ENCODE results near the gene IL13RA1. TPM values are rescaled to one million over a fixed set of nuclear protein-coding genes. Genes with fewer than 3 reads are reported as not detected.
"Not testable (repeated sequence)": the region's sequence is repeated elsewhere in the genome, so short reads cannot be mapped to it uniquely, and the experiment has no call there.

The IL13RA1 gene
- total RNA-seq, 3 donors from 2014 or later: 89.4 to 133 (median 104) TPM

DNA sequence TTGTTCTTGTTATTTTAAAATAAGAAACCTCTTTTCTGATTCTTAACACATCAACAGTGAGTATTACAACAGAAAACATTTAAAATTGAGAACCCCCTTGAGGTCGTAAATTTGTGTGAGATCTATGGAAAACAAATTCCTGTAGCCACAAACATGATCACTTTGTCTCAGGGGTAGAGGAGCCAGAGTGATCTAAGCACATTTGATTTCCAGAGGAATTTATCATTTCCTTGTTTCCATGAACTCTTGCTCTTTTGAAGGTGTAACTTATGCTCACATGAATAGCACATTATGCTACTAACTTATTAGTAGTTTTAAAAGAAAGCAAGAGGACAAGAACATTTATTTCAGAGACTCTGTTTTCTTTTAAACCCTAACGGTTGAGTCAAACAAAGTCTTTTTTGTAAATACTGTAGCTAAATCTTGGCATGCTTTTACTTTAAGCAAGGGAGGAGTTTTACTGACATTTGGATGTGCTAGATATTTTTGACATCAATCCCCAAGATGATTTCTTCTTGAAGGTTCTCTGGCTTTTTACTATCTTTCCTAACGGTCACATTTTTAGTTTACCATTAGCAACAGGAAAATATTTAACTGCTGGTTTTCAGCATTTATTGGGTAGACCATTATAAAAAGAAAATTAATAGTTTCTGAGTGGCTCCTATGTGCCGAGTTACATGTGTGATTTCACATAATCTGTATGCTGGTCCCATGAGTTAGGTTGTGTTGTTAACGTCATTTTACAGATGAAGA lies 68.3 kb downstream of the IL13RA1 start:
- no peak for TF ChIP-seq CTCF (IDR thresholded peaks at IDR 0.05)
- ATAC-seq: no peak
- intact Hi-C loops (cut with DNase I, micrococcal nuclease): no loop called here
- no peak overlapping the region for H3K4me3 ChIP-seq
- H3K36me3 ChIP-seq (ENCODE audit: low read depth): no peaks in the 10 kb centered on the region
- DNase-seq: no peak
- no peaks in the 10 kb centered on the region for H3K4me1 ChIP-seq (ENCODE audit: low read depth)
- no peaks in the 10 kb centered on the region for H3K9me3 ChIP-seq

DNA sequence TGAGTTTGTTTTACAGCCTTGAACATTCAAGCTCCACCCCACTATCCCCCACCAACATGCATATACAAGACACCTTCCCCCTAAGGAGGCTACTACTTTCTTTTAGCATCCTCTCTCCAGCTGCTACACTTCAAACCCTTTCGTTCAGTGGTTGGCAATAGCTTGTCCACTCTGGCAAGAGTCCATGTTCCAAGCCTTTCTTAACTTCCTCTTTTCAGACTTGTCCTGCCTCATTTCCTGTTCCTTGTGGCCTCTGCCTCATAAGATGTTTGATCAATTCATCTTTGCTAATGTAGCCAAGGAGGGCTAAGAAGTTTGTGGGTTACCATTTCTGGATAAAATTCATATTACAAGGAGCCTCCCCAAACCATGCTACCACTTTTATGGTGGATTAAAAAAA lies 75.5 kb downstream of the IL13RA1 start:
- peak; percentile 59 for ATAC-seq
- no peak for TF ChIP-seq CTCF (IDR thresholded peaks at IDR 0.05)
- DNase-seq: peak in 1 of 3 donors; percentile 27
- intact Hi-C loops (cut with DNase I, micrococcal nuclease): loop anchor here (10.0 kb wide), 1 partner anchor 158 kb away; no protein-coding TSS in a partner anchor
- Histone ChIP-seq H3K9me3 (no peaks in the 10 kb centered on the region), H3K36me3 (ENCODE audit: low read depth) (no peaks in the 10 kb centered on the region), H3K4me1 (ENCODE audit: low read depth) (no peaks in the 10 kb centered on the region), H3K4me3 (no peak overlapping the region)

- Histone ChIP-seq H3K4me3 (no peak overlapping the region), H3K4me1 (ENCODE audit: low read depth) (no peaks in the 10 kb centered on the region), H3K36me3 (ENCODE audit: low read depth) (no peaks in the 10 kb centered on the region), H3K9me3 (no peaks in the 10 kb centered on the region)
- peak; percentile 59 for ATAC-seq
- intact Hi-C loops (cut with DNase I, micrococcal nuclease): loop anchor here (10.0 kb wide), 1 partner anchor 163 kb away; no protein-coding TSS in a partner anchor
- TF ChIP-seq CTCF (IDR thresholded peaks at IDR 0.05): no peak
- DNase-seq: peak in 2 of 3 donors; percentile 23 to 45
These were observed 80.0 kb downstream of the IL13RA1 start for GRCh38 chrX:118807151-118808017.

DNA sequence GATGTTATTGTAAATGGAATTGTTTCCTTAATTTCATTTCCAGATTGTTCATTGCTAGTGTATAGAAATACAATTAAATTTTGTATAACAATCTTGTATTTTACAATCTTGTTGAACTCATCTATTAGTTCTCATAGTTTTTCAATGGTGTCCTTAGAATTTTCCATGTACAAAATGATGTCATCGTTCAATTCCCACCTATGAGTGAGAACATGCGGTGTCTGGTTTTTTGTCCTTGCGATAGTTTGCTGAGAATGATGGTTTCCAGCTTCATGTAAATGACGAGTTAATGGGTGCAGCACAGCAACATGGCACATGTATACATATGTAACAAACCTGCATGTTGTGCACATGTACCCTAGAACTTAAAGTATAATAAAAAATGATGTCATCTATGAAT lies 89.9 kb downstream of the IL13RA1 start:
- H3K4me3 ChIP-seq; intact Hi-C loops (cut with DNase I, micrococcal nuclease); DNase-seq; H3K36me3 ChIP-seq (ENCODE audit: low read depth); H3K4me1 ChIP-seq (ENCODE audit: low read depth); H3K9me3 ChIP-seq; ATAC-seq: not testable (repeated sequence)

DNA sequence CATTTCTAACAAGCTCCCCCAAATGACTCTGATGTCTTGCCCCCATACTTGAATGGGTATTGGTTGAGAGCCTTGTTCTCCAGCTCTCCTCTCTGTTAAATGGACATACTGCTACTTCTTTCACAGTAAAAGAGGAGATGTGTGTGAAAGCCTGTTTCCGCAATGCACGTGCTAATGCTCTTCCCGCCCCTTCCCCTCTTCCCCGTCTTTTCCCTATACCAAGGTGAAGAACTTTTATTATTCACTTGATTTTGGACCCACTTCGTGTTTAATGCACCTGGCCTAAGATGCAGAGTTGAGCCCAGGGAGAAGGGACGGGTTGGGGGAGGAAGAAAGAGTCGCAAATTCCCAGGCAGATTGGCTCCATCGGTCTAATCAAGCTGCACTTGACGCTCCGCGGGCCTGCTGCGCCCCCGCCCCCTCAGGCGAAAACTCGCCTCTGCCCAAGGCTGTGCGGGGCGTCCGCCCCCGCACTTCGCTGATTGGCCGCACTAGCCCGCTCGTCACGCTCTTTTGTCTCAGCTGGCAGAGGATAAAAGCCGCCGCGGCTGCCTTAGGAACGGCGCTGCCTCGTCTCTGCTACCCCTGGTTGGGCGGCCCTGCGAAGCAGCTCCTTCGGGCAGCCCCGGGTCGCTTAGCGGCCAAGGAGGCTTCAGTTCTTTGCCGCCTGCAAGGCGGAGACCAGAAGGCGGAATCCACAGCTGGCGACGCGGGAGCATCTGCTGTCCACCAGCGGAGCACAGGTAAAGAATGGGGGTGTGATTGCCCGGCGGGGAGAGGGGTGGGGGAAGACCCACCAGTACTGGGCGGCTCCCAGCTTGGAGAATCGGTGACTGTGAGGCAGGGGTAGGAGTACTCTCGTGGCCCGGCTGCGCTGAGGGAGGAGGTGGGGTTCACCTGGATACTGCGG lies 96.1 kb downstream of the IL13RA1 start, which contains the start of gene ZCCHC12:
Gene ZCCHC12, plus strand, starts transcription at position 562 of the 910 bp plus-strand sequence. CDS start 1,421 bp downstream, outside the sequence.
- peak; percentile 61 for ATAC-seq
- intact Hi-C loops (cut with DNase I, micrococcal nuclease): no loop called here
- TF ChIP-seq CTCF (IDR thresholded peaks at IDR 0.05): no peak

More for the DNA sequence above, 96.1 kb downstream of the IL13RA1 start, which contains the start of gene ZCCHC12:
- Histone ChIP-seq H3K9me3 (no peaks in the 10 kb centered on the region), H3K4me1 (ENCODE audit: low read depth) (peaks cover 3% of the 10 kb centered on the region), H3K4me3 (no peak within 1 kb of the TSS), H3K36me3 (ENCODE audit: low read depth) (no peaks in the 10 kb centered on the region)
- DNase-seq: peak in 2 of 3 donors; percentile 13 to 33
